Right hindlimb (tissue), 1 donor: ENCODE data around the gene B3GNT7.
A peak's percentile ranks its signal among the peaks of the same experiment; 100 is the strongest.
"Not testable (repeated sequence)": the region's sequence is repeated elsewhere in the genome, so short reads cannot be mapped to it uniquely, and the experiment has no call there.

Source experiments
- DNase-seq: peaks from one replicate; pipeline ENCODE4 v3.0.0-alpha.2; 2018

Gene B3GNT7

GRCh38 chr2:231404183-231404578 lies 8.7 kb downstream of the B3GNT7 start:
- not testable (repeated sequence) for DNase-seq

- not testable (repeated sequence) for DNase-seq
Measured at GRCh38 chr2:231405601-231406367, 10.3 kb downstream of the B3GNT7 start.

GRCh38 chr2:231407686-231408085 lies 12.2 kb downstream of the B3GNT7 start:
- DNase-seq, result not testable (repeated sequence)

GRCh38 chr2:231408304-231408703 lies 12.8 kb downstream of the B3GNT7 start:
- not testable (repeated sequence) for DNase-seq

- no peak for DNase-seq
Measured at GRCh38 chr2:231409776-231410175, 14.3 kb downstream of the B3GNT7 start.

GRCh38 chr2:231410293-231411004 lies 14.9 kb downstream of the B3GNT7 start:
- no peak for DNase-seq

- no peak for DNase-seq
Measured at GRCh38 chr2:231411237-231411636, 15.7 kb downstream of the B3GNT7 start.

GRCh38 chr2:231411831-231412617 lies 16.5 kb downstream of the B3GNT7 start:
- peak; percentile 92 for DNase-seq

- DNase-seq, result no peak
Measured at GRCh38 chr2:231412618-231412963, 17.1 kb downstream of the B3GNT7 start.

- DNase-seq, result no peak
Measured at GRCh38 chr2:231413456-231413855, 17.9 kb downstream of the B3GNT7 start.

- DNase-seq, result no peak
Measured at GRCh38 chr2:231413921-231414476, 18.5 kb downstream of the B3GNT7 start.

GRCh38 chr2:231415029-231415428 lies 19.5 kb downstream of the B3GNT7 start:
- no peak for DNase-seq

GRCh38 chr2:231418820-231419640 lies 23.5 kb downstream of the B3GNT7 start:
- no peak for DNase-seq

GRCh38 chr2:231421051-231421580 lies 25.6 kb downstream of the B3GNT7 start:
- DNase-seq, result no peak

GRCh38 chr2:231422056-231422455 lies 26.5 kb downstream of the B3GNT7 start:
- no peak for DNase-seq

- DNase-seq, result no peak
Measured at GRCh38 chr2:231423176-231423575, 27.7 kb downstream of the B3GNT7 start.

- no peak for DNase-seq
Measured at GRCh38 chr2:231425291-231425810, 29.8 kb downstream of the B3GNT7 start.

GRCh38 chr2:231425811-231426703 lies 30.5 kb downstream of the B3GNT7 start:
- no peak for DNase-seq

GRCh38 chr2:231427116-231427515 lies 31.6 kb downstream of the B3GNT7 start:
- no peak for DNase-seq

GRCh38 chr2:231429152-231429551 lies 33.6 kb downstream of the B3GNT7 start:
- no peak for DNase-seq

- DNase-seq, result no peak
Measured at GRCh38 chr2:231429901-231430300, 34.4 kb downstream of the B3GNT7 start.
